ENCODE results near the gene NUB1. TPM values are rescaled to one million over a fixed set of nuclear protein-coding genes. Genes with fewer than 3 reads are reported as not detected.

Gene NUB1
- polyA plus RNA-seq, 1 donor (not counting 4 experiments of a cell fraction or from before 2014, with no cell fraction given) = 34.6 TPM

DNA sequence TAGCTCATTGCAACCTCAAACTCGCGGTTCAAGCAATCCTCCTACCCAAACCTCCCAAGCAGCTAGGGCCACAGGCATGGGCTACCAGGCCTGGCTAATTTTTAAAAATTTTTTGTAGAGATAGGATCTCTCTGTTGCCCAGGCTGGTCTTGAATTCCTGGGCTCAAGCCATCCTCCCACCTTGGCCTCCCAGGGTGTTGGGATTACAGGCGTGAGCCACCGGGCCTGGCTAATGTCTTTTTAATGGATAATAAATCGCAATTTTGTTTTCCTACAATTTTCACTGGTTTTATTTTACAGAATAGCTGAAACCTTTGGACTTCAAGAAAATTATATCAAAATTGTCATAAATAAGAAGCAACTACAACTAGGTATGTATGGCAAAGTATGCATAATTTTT is 10.9 kb downstream of the NUB1 start:
- DNase-seq (ENCODE audit: low read depth, low spot score) (no peak), FAIRE-seq (no peak)
- Histone ChIP-seq H3K4me1 (ENCODE audit: control insufficient read depth, extremely low read depth, insufficient read depth, low read length) (no peaks in the 10 kb centered on the region), H3K27me3 (ENCODE audit: control insufficient read depth, extremely low read depth, insufficient read depth, low read length) (no peaks in the 10 kb centered on the region), H3K4me2 (ENCODE audit: control insufficient read depth, extremely low read depth, insufficient read depth, low read depth, low read length) (no peak overlapping the region), H3K9me3 (ENCODE audit: control insufficient read depth, low read depth, low read length) (no peaks in the 10 kb centered on the region), H3K9me1 (ENCODE audit: control insufficient read depth, extremely low read depth, insufficient read depth, low read length) (no peaks in the 10 kb centered on the region), H3K79me2 (ENCODE audit: control insufficient read depth, insufficient read depth, low read length) (no peaks in the 10 kb centered on the region), H2AFZ (ENCODE audit: control insufficient read depth, low read length) (no peak overlapping the region), H3K4me3 (ENCODE audit: control insufficient read depth in 2 of 3, extremely low read depth in 1 of 3, insufficient read depth in 2 of 3, low read depth in 1 of 3, low read length in 3 of 3) (no peak overlapping the region), H4K20me1 (ENCODE audit: control insufficient read depth, extremely low read depth, insufficient read depth, low read length) (peaks cover 3% of the 10 kb centered on the region), H3K36me3 (ENCODE audit: control insufficient read depth in 2 of 2, extremely low read depth in 1 of 2, insufficient read depth in 2 of 2, low read length in 2 of 2) (peaks cover 18 to 23% of the 10 kb centered on the region in 2 experiments), H3K9ac (ENCODE audit: control insufficient read depth, extremely low read depth, insufficient read depth, low read length) (no peak overlapping the region), H3K27ac (ENCODE audit: control insufficient read depth, insufficient read depth, low read length) (no peak overlapping the region)
- dilution Hi-C loops (cut with MboI; ENCODE audit: extremely low pct_ligation_motif_present, low sequenced_read_pairs) = no loop called here
- no peak for TF ChIP-seq EZH2 (IDR thresholded peaks at IDR 0.05; ENCODE audit: low read length)
- TF ChIP-seq, protein P1, sequence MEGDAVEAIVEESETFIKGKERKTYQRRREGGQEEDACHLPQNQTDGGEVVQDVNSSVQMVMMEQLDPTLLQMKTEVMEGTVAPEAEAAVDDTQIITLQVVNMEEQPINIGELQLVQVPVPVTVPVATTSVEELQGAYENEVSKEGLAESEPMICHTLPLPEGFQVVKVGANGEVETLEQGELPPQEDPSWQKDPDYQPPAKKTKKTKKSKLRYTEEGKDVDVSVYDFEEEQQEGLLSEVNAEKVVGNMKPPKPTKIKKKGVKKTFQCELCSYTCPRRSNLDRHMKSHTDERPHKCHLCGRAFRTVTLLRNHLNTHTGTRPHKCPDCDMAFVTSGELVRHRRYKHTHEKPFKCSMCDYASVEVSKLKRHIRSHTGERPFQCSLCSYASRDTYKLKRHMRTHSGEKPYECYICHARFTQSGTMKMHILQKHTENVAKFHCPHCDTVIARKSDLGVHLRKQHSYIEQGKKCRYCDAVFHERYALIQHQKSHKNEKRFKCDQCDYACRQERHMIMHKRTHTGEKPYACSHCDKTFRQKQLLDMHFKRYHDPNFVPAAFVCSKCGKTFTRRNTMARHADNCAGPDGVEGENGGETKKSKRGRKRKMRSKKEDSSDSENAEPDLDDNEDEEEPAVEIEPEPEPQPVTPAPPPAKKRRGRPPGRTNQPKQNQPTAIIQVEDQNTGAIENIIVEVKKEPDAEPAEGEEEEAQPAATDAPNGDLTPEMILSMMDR (optimal IDR thresholded peaks at IDR 0.05 in 1 of 3, IDR thresholded peaks at IDR 0.05 in 1 of 3, conservative IDR thresholded peaks at IDR 0.05 in 1 of 3; ENCODE audit: extremely low read depth in 1 of 3, insufficient read depth in 2 of 3, low read length in 3 of 3) = no peak

DNA sequence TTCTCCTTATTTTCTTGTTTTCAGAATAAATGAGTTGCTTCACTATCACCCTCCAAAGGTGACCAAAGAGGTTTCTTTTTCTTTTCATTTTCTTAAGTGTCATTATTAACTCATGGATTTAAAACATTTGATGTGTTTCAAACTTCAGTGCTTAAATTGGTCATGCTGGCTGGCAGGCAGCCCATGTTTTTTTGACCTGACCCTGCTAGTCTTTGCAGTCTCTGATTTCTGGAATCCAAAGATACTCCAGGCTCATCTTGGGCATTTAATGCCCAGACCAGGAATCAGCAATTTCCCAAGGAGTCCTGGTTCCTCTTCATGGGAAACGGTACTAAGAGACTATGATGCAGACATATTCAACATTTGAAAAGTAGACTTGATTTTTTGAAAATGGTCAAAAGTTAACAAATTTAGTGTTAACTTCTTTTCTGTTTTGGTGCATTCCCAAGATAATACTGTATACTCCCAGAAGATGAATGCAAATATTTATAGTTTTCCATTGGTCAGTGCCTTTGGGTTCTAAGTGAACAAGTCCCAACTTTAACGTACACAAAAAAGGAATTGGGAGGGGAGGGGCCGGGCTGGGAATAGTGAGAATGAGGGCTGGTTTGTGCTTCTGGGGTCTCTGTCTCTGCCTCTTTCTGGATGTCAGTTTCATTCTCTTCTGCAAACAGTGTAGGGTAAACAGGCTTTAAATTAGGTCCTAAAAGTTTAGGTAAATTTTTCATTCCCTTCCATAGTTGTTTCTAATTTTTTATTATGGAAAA is 19.8 kb downstream of the NUB1 start:
- DNase-seq (ENCODE audit: low read depth, low spot score) (no peak), FAIRE-seq (no peak)
- Histone ChIP-seq H3K27ac (ENCODE audit: control insufficient read depth, insufficient read depth, low read length) (no peak overlapping the region), H3K9ac (ENCODE audit: control insufficient read depth, extremely low read depth, insufficient read depth, low read length) (no peak overlapping the region), H3K36me3 (ENCODE audit: control insufficient read depth in 2 of 2, extremely low read depth in 1 of 2, insufficient read depth in 2 of 2, low read length in 2 of 2) (peaks cover 0 to 4% of the 10 kb centered on the region in 2 experiments), H3K9me1 (ENCODE audit: control insufficient read depth, extremely low read depth, insufficient read depth, low read length) (no peaks in the 10 kb centered on the region), H3K4me2 (ENCODE audit: control insufficient read depth, extremely low read depth, insufficient read depth, low read depth, low read length) (no peak overlapping the region), H3K4me1 (ENCODE audit: control insufficient read depth, extremely low read depth, insufficient read depth, low read length) (no peaks in the 10 kb centered on the region), H4K20me1 (ENCODE audit: control insufficient read depth, extremely low read depth, insufficient read depth, low read length) (no peaks in the 10 kb centered on the region), H3K27me3 (ENCODE audit: control insufficient read depth, extremely low read depth, insufficient read depth, low read length) (no peaks in the 10 kb centered on the region), H3K4me3 (ENCODE audit: control insufficient read depth in 2 of 3, extremely low read depth in 1 of 3, insufficient read depth in 2 of 3, low read depth in 1 of 3, low read length in 3 of 3) (no peak overlapping the region), H3K9me3 (ENCODE audit: control insufficient read depth, low read depth, low read length) (no peaks in the 10 kb centered on the region), H2AFZ (ENCODE audit: control insufficient read depth, low read length) (no peak overlapping the region), H3K79me2 (ENCODE audit: control insufficient read depth, insufficient read depth, low read length) (no peaks in the 10 kb centered on the region)
- TF ChIP-seq, protein P1 (optimal IDR thresholded peaks at IDR 0.05 in 1 of 3, IDR thresholded peaks at IDR 0.05 in 1 of 3, conservative IDR thresholded peaks at IDR 0.05 in 1 of 3; ENCODE audit: extremely low read depth in 1 of 3, insufficient read depth in 2 of 3, low read length in 3 of 3) = no peak
- TF ChIP-seq EZH2 (IDR thresholded peaks at IDR 0.05; ENCODE audit: low read length) = no peak
- dilution Hi-C loops (cut with MboI; ENCODE audit: extremely low pct_ligation_motif_present, low sequenced_read_pairs) = no loop called here
